SU-DHL-6 (cell line): ENCODE results near the gene CYP4F11.
A peak's percentile ranks its signal among the peaks of the same experiment; 100 is the strongest.

Source experiments
- H2AFZ ChIP-seq: fragments of 200-600 bp; sonication (generic); 2 replicates; pipeline ENCODE4 v1.6.1; 2014; ENCODE audit warnings: low read depth, mild to moderate bottlenecking, moderate library complexity, mixed read lengths, antibody characterized with exemption, low read length; ENCODE audit not compliant: severe bottlenecking
- H3F3A ChIP-seq: fragments of 200-600 bp; shearing (Covaris generic); 2 replicates; pipeline ENCODE4 v1.6.0; 2016; ENCODE audit warnings: antibody characterized with exemption, mild to moderate bottlenecking; ENCODE audit not compliant: insufficient read depth
- H3K27ac ChIP-seq: fragments of 200-600 bp; sonication (generic); 2 replicates; pipeline ENCODE4 v1.5.1; 2016; ENCODE audit warnings: low read depth, mild to moderate bottlenecking, low read length, moderate library complexity, mixed read lengths
- H3K27me3 ChIP-seq: fragments of 200-600 bp; sonication (generic), shearing (Covaris generic); 2 replicates; pipeline ENCODE4 v1.6.0; 2014; ENCODE audit warnings: mild to moderate bottlenecking, low read length
- H3K36me3 ChIP-seq: fragments of 200-600 bp; sonication (generic); 2 replicates; pipeline ENCODE4 v1.6.1; 2014; ENCODE audit warnings: mild to moderate bottlenecking, low read length, mixed read lengths
- H3K4me2 ChIP-seq: fragments of 300-600, 200-600 bp; shearing (Covaris generic), sonication (generic); 2 replicates; pipeline ENCODE4 v1.6.0; 2014; ENCODE audit warnings: low read length, low read depth, mild to moderate bottlenecking; ENCODE audit not compliant: poor library complexity, severe bottlenecking
- H3K4me3 ChIP-seq: fragments of 200-600 bp; sonication (generic); 2 replicates; pipeline ENCODE4 v1.5.1; 2014; ENCODE audit warnings: antibody characterized with exemption, low read length, mild to moderate bottlenecking, mixed read lengths; ENCODE audit not compliant: insufficient read depth, poor library complexity, severe bottlenecking
- H3K79me2 ChIP-seq: fragments of 200-600 bp; sonication (generic); 2 replicates; pipeline ENCODE4 v1.6.1; 2014; ENCODE audit warnings: mild to moderate bottlenecking, low read length, moderate library complexity; ENCODE audit not compliant: insufficient read depth
- H3K9ac ChIP-seq: fragments of 200-600 bp; sonication (generic); 2 replicates; pipeline ENCODE4 v1.7.0; 2014; ENCODE audit warnings: mild to moderate bottlenecking, low read length
- H3K9me2 ChIP-seq: fragments of 200-600 bp; sonication (generic); replicated peaks from 2 replicates; pipeline ENCODE4 v1.6.1; 2014; ENCODE audit warnings: low read length; ENCODE audit not compliant: insufficient read depth
- H3K9me3 ChIP-seq: fragments of 200-600 bp; sonication (generic); 2 replicates; pipeline ENCODE4 v1.6.1; 2014; ENCODE audit warnings: low read length, mixed read lengths; ENCODE audit not compliant: insufficient read depth
- H4K20me1 ChIP-seq: fragments of 200-600 bp; sonication (generic); 2 replicates; pipeline ENCODE4 v1.6.1; 2014; ENCODE audit warnings: low read depth, mild to moderate bottlenecking, antibody characterized with exemption, low read length, moderate library complexity, mixed read lengths
- CTCF ChIP-seq: fragments of 200-600 bp; sonication (generic); IDR thresholded peaks from one replicate; pipeline ENCODE4 v1.5.1; 2017; ENCODE audit warnings: antibody characterized with exemption, mild to moderate bottlenecking, low read length, moderate library complexity; ENCODE audit not compliant: insufficient read depth, poor library complexity, severe bottlenecking
- EZH2phosphoT487 ChIP-seq: fragments of 200-600 bp; sonication (generic), shearing (Covaris generic); conservative IDR thresholded peaks from 2 replicates; pipeline ENCODE4 v1.6.1; 2018; ENCODE audit warnings: mild to moderate bottlenecking, antibody characterized with exemption, low read length, moderate library complexity, mixed read lengths

CYP4F11 gene

GRCh38 chr19:15871570-15871969, 62.8 kb downstream of the CYP4F11 start:
- H3K79me2 ChIP-seq = no peaks in the 10 kb centered on the region
- no peaks in the 10 kb centered on the region for H3K27me3 ChIP-seq
- H3K9me2 ChIP-seq = no peaks in the 10 kb centered on the region
- no peaks in the 10 kb centered on the region for H4K20me1 ChIP-seq
- H3K9me3 ChIP-seq = no peaks in the 10 kb centered on the region
- H3K9ac ChIP-seq = no peak overlapping the region
- no peak overlapping the region for H2AFZ ChIP-seq
- no peaks in the 10 kb centered on the region for H3F3A ChIP-seq
- H3K4me3 ChIP-seq = no peak overlapping the region
- H3K36me3 ChIP-seq = no peaks in the 10 kb centered on the region
- no peak overlapping the region for H3K27ac ChIP-seq
- H3K4me2 ChIP-seq = no peak overlapping the region
- no peak for TF ChIP-seq CTCF
- TF ChIP-seq EZH2phosphoT487 = no peak

- Histone ChIP-seq H3K9me3 (no peaks in the 10 kb centered on the region), H3K27ac (no peak overlapping the region), H2AFZ (no peak overlapping the region), H4K20me1 (no peaks in the 10 kb centered on the region), H3K36me3 (no peaks in the 10 kb centered on the region), H3K27me3 (no peaks in the 10 kb centered on the region), H3K4me3 (no peak overlapping the region), H3K9me2 (no peaks in the 10 kb centered on the region), H3K4me2 (no peak overlapping the region), H3K79me2 (no peaks in the 10 kb centered on the region), H3F3A (no peaks in the 10 kb centered on the region), H3K9ac (no peak overlapping the region)
- no peak for TF ChIP-seq EZH2phosphoT487
- no peak for TF ChIP-seq CTCF
These were observed 64.5 kb downstream of the CYP4F11 start for GRCh38 chr19:15869873-15870272.

- H3K36me3 ChIP-seq = no peaks in the 10 kb centered on the region
- no peak overlapping the region for H3K9ac ChIP-seq
- no peaks in the 10 kb centered on the region for H3K79me2 ChIP-seq
- H3K4me3 ChIP-seq = no peak overlapping the region
- no peaks in the 10 kb centered on the region for H4K20me1 ChIP-seq
- H3K4me2 ChIP-seq = no peak overlapping the region
- no peaks in the 10 kb centered on the region for H3K27me3 ChIP-seq
- no peaks in the 10 kb centered on the region for H3K9me3 ChIP-seq
- TF ChIP-seq CTCF (peak; percentile 27), EZH2phosphoT487 (no peak)
- H2AFZ ChIP-seq = no peak overlapping the region
- H3F3A ChIP-seq = no peaks in the 10 kb centered on the region
- H3K27ac ChIP-seq = no peak overlapping the region
- H3K9me2 ChIP-seq = no peaks in the 10 kb centered on the region
These were observed 65.2 kb downstream of the CYP4F11 start for GRCh38 chr19:15869109-15869555.

- H3K9me3 ChIP-seq = no peaks in the 10 kb centered on the region
- H3K27me3 ChIP-seq = no peaks in the 10 kb centered on the region
- TF ChIP-seq CTCF (no peak), EZH2phosphoT487 (no peak)
- no peak overlapping the region for H2AFZ ChIP-seq
- no peak overlapping the region for H3K4me3 ChIP-seq
- H3K36me3 ChIP-seq = no peaks in the 10 kb centered on the region
- no peaks in the 10 kb centered on the region for H3K9me2 ChIP-seq
- H4K20me1 ChIP-seq = no peaks in the 10 kb centered on the region
- H3K4me2 ChIP-seq = no peak overlapping the region
- H3F3A ChIP-seq = no peaks in the 10 kb centered on the region
- H3K79me2 ChIP-seq = no peaks in the 10 kb centered on the region
- H3K9ac ChIP-seq = no peak overlapping the region
- no peak overlapping the region for H3K27ac ChIP-seq
These were observed 67.7 kb downstream of the CYP4F11 start for GRCh38 chr19:15866636-15867035.
